ENCODE results near the gene KCTD13.
"Not testable (repeated sequence)": the region's sequence is repeated elsewhere in the genome, so short reads cannot be mapped to it uniquely, and the experiment has no call there.

KCTD13 gene

GRCh38 chr16:29913514-29913913 is 12.5 kb downstream of the KCTD13 start:
- TF ChIP-seq, protein P1, sequence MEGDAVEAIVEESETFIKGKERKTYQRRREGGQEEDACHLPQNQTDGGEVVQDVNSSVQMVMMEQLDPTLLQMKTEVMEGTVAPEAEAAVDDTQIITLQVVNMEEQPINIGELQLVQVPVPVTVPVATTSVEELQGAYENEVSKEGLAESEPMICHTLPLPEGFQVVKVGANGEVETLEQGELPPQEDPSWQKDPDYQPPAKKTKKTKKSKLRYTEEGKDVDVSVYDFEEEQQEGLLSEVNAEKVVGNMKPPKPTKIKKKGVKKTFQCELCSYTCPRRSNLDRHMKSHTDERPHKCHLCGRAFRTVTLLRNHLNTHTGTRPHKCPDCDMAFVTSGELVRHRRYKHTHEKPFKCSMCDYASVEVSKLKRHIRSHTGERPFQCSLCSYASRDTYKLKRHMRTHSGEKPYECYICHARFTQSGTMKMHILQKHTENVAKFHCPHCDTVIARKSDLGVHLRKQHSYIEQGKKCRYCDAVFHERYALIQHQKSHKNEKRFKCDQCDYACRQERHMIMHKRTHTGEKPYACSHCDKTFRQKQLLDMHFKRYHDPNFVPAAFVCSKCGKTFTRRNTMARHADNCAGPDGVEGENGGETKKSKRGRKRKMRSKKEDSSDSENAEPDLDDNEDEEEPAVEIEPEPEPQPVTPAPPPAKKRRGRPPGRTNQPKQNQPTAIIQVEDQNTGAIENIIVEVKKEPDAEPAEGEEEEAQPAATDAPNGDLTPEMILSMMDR (IDR thresholded peaks at IDR 0.05; ENCODE audit: control extremely low read depth, extremely low read depth, low read depth, missing control alignments): no peak
- ChIA-PET POLR2A (no interaction called here), CTCF (interaction anchor here (1.6 to 2.5 kb wide), 2 partner anchors 9 to 65 kb away, joined by 6 to 9 read pairs; no protein-coding TSS in a partner anchor)
- DNase-seq (ENCODE audit: extremely low spot score): no peak

DNA sequence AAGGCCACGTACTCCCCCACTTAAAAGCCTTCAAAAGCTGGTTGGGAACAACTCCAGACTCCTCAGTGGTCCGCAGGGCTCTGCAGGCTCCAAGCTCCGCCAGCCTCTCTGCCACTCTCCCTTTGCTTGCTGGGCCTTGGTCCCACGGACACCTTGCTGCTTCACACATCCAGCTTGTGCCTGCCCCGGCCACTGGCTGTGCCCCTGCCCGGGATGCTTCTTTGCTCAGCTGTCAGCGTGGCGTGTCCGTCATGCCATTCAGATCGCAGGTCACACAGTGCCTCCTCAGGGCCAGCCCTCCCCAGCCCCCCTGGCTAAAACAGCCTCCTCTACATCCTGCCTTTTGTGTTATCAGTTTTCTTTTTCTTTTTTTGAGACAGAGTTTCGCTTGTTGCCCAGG is 13.9 kb downstream of the KCTD13 start:
- TF ChIP-seq, protein P1 (IDR thresholded peaks at IDR 0.05; ENCODE audit: control extremely low read depth, extremely low read depth, low read depth, missing control alignments): no peak
- ChIA-PET POLR2A (no interaction called here), CTCF (no interaction called here)
- no peak for DNase-seq (ENCODE audit: extremely low spot score)

GRCh38 chr16:29911676-29912010 is 14.4 kb downstream of the KCTD13 start:
- TF ChIP-seq, protein P1 (IDR thresholded peaks at IDR 0.05; ENCODE audit: control extremely low read depth, extremely low read depth, low read depth, missing control alignments): no peak
- no peak for DNase-seq (ENCODE audit: extremely low spot score)
- POLR2A ChIA-PET: no interaction called here
- CTCF ChIA-PET: no interaction called here

DNA sequence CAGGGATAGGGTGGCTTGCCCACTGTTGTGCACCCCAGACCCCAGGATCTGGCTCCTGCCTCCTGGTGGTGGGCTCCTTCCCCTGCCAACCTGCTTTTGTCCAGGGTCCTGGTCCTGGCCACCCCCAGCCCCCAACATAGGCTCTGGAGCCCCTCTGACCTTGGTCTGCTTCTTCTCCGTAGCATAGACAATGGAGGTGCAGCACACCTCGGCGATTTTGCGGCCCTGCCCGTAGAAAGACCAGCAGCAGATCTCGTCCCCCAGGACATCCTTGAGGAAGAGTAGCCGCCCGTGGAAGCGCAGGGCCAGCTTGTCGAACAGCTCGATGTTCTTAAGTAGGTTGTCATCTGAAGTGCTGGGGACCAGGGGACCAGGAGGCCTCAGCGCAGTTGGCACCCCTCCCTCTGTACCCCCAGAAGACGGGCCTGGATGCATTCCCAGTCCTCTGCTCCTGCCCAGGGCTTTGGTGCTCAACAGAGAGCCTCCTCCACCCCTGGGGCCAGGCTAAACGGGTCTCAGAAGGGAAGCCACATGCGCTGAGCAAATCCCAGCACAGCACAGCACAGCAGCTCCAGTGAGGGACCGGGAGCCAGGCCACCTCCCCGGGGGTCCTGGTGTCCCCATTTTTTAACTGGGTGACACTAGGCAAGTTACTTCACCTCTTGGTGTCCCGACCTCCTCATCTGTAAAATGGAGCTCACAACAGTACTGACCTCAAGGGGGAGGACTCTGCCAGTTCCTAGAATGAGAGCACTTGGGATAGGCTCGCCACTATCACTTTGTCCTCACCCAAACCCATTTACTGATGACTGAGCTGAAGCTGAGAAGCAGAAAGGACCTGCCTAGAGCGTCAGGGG is 15.0 kb downstream of the KCTD13 start:
- TF ChIP-seq, protein P1 (IDR thresholded peaks at IDR 0.05; ENCODE audit: control extremely low read depth, extremely low read depth, low read depth, missing control alignments): no peak
- CTCF ChIA-PET: interaction anchor here (1.9 kb wide), 1 partner anchor 63 kb away, joined by 5 read pairs; no protein-coding TSS in a partner anchor
- POLR2A ChIA-PET: interaction anchor here (0.6 kb wide), 1 partner anchor 89 kb away, joined by 4 read pairs; no protein-coding TSS in a partner anchor
- no peak for DNase-seq (ENCODE audit: extremely low spot score)

DNA sequence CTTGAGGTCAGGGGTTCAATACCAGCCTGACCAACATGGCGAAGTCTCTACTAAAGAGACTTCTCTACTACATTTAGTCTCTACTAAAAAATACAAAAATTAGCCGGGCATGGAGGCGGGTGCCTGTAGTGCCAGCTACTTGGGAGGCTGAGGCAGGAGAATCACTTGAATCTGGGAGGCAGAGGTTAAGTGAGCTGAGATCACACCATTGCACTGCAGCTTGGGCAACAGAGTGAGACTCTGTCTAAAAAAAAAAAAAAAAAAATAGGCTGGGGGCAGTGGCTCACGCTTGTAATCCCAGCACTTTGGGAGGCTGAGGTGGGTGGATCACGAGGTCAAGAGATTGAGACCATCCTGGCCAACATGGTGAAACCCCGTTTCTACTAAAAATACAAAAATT is 16.2 kb downstream of the KCTD13 start:
- ChIA-PET CTCF (interaction anchor here (1.9 kb wide), 1 partner anchor 62 kb away, joined by 5 read pairs; no protein-coding TSS in a partner anchor), POLR2A (interaction anchor here (0.7 kb wide), 1 partner anchor 472 kb away, joined by 4 read pairs; the partner anchor contains the start of gene SEPTIN1)

GRCh38 chr16:29909391-29909790 is 16.6 kb downstream of the KCTD13 start:
- POLR2A ChIA-PET: no interaction called here
- no peak for DNase-seq (ENCODE audit: extremely low spot score)
- TF ChIP-seq, protein P1 (IDR thresholded peaks at IDR 0.05; ENCODE audit: control extremely low read depth, extremely low read depth, low read depth, missing control alignments): no peak
- CTCF ChIA-PET: interaction anchor here (1.0 to 1.9 kb wide), 3 partner anchors 9 to 61 kb away, joined by 4 to 5 read pairs (median 4); partner anchors contain the start of gene ASPHD1

More for the DNA sequence above, 16.2 kb downstream of the KCTD13 start:
- DNase-seq (ENCODE audit: extremely low spot score): not testable (repeated sequence)

- POLR2A ChIA-PET: no interaction called here
- CTCF ChIA-PET: interaction anchor here (1.0 to 1.3 kb wide), 2 partner anchors 8 to 12 kb away, joined by 4 read pairs; partner anchors contain the start of gene ASPHD1
- no peak for DNase-seq (ENCODE audit: extremely low spot score)
- TF ChIP-seq, protein P1 (IDR thresholded peaks at IDR 0.05; ENCODE audit: control extremely low read depth, extremely low read depth, low read depth, missing control alignments): no peak
Measured at GRCh38 chr16:29908719-29909220, 17.3 kb downstream of the KCTD13 start.

All from GM10248 (cell line).